Esophagus squamous epithelium (tissue), 4 donors: ENCODE measurements around the gene MALT1.

Experiments used
- CTCF ChIP-seq, 6 experiments: fragments of 450-650 bp in 4 of 6; fragments of 200-600 bp in 2 of 6; sonication (generic) in 2 of 6; IDR thresholded peaks; one replicate each; pipeline ENCODE4 v1.5.1; 2016 to 2019; ENCODE audit warnings: antibody characterized with exemption in 6 of 6, mild to moderate bottlenecking in 4 of 6, moderate library complexity in 4 of 6
- POLR2A ChIP-seq, 4 donors: fragments of 450-650 bp; IDR thresholded peaks; one replicate each; pipeline ENCODE4 v1.6.1; 2017; ENCODE audit warnings: antibody characterized with exemption in 4 of 4, mild to moderate bottlenecking in 4 of 4, moderate library complexity in 3 of 4

- no peak for TF ChIP-seq POLR2A (IDR thresholded peaks at IDR 0.05)
- TF ChIP-seq CTCF (IDR thresholded peaks at IDR 0.05): no peak
Measured at GRCh38 chr18:58671632-58672564, 633 bp downstream of the MALT1 start.
